ENCODE measurements around the gene GALR3. TPM values are rescaled to one million over a fixed set of nuclear protein-coding genes. Genes with fewer than 3 reads are reported as not detected.
"Not testable (repeated sequence)": the region's sequence is repeated elsewhere in the genome, so short reads cannot be mapped to it uniquely, and the experiment has no call there.

Gene GALR3, protein sequence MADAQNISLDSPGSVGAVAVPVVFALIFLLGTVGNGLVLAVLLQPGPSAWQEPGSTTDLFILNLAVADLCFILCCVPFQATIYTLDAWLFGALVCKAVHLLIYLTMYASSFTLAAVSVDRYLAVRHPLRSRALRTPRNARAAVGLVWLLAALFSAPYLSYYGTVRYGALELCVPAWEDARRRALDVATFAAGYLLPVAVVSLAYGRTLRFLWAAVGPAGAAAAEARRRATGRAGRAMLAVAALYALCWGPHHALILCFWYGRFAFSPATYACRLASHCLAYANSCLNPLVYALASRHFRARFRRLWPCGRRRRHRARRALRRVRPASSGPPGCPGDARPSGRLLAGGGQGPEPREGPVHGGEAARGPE
- not detected for polyA plus RNA-seq (2013, experiment 1 of 2; ENCODE audit: insufficient read length)
- not detected for polyA plus RNA-seq (2013, experiment 2 of 2; ENCODE audit: insufficient read length)

DNA sequence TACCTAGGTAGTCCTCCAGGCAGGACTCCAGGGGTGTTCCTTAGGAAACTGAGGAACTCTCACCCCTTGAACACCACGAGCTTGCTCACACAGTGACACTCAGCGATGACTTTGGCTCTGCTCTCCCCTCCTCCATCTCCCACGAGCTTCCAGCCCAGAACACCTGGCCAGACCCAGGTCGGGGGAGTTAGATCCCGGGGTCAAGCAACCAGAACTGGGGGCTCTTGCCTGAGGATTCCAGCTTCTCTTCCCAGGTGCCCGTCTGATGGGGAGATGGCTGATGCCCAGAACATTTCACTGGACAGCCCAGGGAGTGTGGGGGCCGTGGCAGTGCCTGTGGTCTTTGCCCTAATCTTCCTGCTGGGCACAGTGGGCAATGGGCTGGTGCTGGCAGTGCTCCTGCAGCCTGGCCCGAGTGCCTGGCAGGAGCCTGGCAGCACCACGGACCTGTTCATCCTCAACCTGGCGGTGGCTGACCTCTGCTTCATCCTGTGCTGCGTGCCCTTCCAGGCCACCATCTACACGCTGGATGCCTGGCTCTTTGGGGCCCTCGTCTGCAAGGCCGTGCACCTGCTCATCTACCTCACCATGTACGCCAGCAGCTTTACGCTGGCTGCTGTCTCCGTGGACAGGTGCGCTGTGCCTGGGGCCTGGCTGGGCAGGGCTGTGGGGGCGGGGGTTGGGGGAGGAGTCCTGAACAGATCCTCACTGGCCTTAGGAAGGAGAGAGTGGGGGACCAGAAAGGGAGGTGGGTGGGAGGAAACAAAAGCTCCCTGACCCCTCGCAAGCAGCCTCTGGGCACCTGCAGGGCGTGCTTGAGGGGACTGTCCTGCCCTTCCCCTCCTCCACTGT is at the start of gene GALR3:
Gene GALR3 (plus strand): TSS at position 249 of the 852 bp plus-strand sequence. CDS start 25 bp downstream, at position 274.
- no peak for DNase-seq

GRCh38 chr22:37774728-37775127 is 48.5 kb upstream of the GALR3 start:
- DNase-seq, result no peak

DNA sequence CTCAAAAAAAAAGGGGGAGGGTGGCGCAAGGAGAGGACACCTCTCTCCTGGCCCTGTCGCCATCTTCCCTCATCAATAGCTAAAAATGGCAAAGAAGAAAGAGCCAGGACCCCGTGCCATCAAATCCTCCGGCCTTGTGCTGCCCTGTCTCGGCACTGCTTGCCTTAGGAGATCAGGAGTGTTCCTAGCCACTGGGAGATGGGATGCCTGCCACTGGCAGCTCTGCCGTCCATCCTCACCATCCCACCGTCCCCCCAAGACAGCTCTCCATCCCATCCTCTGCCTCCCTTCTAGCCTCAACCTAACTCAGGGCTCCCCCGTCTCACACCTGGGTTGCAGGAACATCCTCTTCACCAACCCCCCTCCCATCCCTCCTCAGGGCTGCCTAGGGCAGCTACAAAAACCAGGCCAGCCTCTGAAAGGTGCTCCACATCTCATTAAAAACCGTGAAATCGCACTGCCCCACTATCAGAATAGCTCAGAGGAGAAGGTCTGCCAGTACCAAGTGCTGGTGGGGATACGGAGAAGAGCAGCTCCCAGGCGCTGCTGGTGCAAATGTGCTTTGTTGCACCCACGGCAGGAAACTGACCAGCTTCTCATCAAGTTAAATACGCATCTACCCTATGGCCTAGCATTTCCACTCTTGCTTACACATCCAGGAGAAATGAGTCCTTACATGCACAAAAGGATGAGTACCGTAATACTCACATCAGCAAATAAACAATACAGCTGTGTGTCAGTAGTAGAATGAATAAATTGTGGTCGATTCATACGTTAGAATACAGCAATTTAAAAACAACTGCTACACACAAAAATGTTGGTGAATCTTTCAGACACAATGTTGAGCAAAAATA is 47.2 kb upstream of the GALR3 start:
- peak; percentile 62 for DNase-seq

GRCh38 chr22:37776639-37777005 is 46.6 kb upstream of the GALR3 start:
- no peak for DNase-seq

DNA sequence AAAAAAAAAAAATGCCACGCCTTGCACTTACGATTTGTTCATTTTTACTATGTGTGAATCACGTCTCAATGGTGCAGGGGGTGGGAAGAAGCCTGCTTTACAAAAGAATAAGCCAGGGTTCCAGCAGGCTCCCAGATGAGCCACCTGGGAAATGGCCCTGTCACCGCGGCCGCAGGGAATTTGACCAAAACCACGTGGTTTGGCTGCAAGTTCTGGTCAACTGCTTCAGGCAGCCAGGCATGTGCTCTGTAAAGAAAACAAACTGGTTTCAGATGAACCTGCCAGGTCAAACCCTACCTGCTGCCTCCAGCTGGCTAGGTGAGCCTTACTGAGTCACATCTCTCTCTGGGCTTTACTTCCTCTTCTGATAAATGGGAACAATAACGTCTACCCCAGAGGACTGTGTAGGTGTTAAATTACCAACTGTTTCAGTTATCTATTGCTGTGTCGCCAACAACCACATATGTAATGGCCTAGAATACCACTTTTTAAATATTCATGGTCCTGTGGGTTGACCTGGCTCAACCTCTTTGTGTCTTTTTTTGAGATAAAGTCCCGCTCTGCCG is 46.0 kb upstream of the GALR3 start:
- peak; percentile 69 for DNase-seq

GRCh38 chr22:37778370-37779009 is 44.7 kb upstream of the GALR3 start:
- no peak for DNase-seq

DNA sequence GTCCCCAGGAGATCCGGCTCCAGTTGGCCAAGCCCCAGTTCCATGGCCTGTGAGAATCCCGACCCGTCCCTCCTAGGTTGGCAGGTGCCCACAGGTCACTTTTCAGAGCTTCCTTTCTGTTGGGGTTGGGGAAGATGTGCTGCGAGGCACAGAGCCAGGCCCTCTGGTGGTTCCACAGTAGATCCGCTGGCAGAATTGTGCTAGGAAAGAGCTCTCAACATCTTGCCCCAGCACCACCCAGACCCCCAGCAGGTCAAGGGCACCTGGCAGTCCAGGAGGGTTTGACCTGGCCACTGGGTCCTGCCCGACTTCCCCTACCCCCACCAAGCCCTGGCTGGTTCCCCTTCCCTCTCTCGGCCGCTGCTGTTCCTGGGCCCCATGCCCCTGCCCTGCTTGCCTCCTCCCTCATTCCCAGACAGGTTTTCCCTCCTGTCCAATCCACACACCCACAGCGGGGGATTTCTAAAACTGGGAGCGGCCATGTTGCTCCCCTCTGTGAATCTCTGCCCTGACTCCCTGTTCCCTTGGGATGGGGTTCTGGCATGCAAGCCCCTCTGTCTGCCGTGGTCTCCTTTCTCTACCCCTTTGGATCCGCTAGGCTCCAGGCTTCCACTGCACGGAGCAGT is 41.6 kb upstream of the GALR3 start:
- DNase-seq, result no peak

DNA sequence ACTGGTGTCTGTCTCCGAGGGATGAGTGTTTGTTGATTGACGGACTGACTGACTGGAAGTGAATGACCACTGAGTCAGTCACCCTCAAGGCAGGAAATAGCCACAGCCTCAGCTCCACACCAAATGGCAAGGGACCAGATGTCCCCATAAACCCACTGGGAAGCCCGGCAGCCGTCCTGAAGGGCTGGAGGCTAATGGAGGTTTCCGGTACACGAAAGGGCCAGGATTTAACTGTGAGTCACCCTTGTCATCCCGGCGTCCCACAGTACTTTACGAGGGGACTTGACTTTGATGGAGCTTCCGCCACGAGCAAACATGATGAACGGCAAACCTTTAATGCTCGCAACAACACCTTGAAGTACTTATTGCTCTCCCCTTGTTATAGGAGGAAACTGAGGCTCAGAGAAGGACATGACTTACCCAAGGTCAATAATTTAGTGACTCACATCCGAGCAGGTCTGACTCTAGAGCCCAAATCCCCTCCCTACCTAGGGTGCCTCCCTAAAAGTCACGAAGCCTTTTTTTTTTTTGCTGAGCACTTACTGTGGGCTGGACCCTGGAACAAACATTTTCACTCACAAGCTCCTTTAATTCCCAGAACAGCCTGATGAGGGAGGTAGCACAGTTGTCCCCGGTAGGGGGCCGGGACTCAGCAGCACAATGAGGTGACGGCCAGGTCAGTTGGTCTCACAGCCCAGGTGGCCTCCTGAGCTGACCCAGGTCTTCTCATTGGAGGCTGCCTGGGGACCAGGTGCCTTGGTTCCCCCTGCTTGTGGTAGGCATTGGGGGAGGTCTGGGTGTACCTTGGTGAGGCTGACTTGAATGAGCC is 40.6 kb upstream of the GALR3 start:
- no peak for DNase-seq

DNA sequence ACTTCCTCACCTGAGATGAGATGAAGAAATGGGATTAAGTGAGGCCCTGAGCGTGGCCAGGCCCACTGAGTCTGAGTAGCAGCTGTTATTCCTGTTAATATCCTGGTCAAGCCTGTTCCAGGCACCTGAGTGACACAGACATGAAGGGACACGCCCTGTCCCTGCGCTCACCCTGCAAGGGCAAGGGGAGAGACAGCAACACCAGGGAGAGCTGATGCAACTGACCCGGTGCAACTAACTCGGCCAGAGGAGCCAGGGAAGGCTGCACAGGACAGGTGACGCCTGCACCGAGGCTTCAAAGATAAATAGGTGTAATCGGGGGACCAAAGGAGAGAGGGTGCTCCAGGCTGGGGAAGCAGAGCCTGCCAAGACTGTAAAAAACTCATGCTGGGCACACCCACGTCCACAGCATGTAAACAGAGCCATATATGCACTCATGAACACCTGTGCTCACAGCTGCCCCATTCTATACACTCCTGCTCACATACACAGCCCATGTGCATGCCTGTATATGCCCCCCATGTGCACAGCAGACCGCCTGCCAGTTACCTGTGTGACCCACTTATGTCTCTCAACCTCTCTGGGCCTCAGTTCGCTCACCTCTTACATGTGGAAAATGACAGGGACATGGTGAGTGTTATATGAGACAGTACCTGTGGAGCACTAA is 38.2 kb upstream of the GALR3 start:
- no peak for DNase-seq

DNA sequence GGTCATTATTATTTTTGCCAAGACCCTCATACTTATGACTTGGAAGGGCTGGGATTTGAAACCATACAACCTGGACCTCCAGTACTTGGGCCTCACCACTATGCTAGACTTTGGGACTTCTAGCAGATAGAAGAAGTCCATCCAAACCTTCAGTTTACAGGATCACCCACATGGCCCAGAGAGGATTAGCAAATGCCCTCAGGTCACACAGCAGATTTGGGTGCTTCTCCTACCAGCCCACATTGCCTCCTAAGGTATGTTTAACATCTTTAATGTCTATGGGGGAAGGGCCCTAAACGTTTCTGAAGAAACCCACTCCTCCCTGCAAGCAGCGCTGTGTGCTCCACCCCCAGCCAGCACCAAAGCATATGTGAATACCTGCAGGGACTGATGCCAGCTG is 32.9 kb upstream of the GALR3 start:
- no peak for DNase-seq

DNA sequence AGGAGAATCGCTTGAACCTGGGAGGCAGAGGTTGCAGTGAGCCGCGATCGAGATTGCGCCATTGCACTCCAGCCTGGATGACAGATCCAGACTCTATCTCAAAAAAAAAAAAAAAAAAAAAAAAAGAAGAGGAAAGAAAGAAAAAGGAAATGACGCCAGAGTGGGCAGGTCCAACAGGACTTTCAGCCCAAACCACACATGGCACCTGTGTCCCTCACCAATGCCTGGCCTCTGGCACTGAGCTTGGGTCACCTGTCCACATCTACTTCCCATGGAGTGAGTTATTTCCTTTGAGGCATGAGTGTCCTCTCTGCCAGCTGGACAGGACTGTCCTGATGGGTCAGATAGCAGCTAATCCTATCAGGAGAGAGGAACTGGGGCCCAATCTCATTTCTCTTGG is 30.7 kb upstream of the GALR3 start:
- no peak for DNase-seq

- DNase-seq, result no peak
Measured at GRCh38 chr22:37794376-37794775, 28.8 kb upstream of the GALR3 start.

- DNase-seq, result no peak
Measured at GRCh38 chr22:37796079-37796478, 27.1 kb upstream of the GALR3 start.

GRCh38 chr22:37797259-37797658 is 25.9 kb upstream of the GALR3 start:
- not testable (repeated sequence) for DNase-seq

- no peak for DNase-seq
Measured at GRCh38 chr22:37797874-37798500, 25.2 kb upstream of the GALR3 start.

GRCh38 chr22:37799979-37800378 is 23.2 kb upstream of the GALR3 start:
- DNase-seq, result not testable (repeated sequence)

- DNase-seq, result no peak
Measured at GRCh38 chr22:37801946-37802309, 21.3 kb upstream of the GALR3 start.

- DNase-seq, result peak; percentile 50
Measured at GRCh38 chr22:37802310-37803194, 20.6 kb upstream of the GALR3 start.

All from fibroblast of skin of back (primary cell).